Activated CD8-positive, alpha-beta memory T cell treated with anti-CD3 and anti-CD28 coated beads, Interleukin-2, amount 50 U/mL, for 24 hours (primary cell): ENCODE results near the gene MICAL2.
A peak's percentile ranks its signal among the peaks of the same experiment; 100 is the strongest.

ENCODE experiments used
- DNase-seq: peaks from one replicate; pipeline ENCODE4 v3.0.0-alpha.2; 2020; ENCODE audit errors: extremely low read depth

MICAL2 gene

DNA sequence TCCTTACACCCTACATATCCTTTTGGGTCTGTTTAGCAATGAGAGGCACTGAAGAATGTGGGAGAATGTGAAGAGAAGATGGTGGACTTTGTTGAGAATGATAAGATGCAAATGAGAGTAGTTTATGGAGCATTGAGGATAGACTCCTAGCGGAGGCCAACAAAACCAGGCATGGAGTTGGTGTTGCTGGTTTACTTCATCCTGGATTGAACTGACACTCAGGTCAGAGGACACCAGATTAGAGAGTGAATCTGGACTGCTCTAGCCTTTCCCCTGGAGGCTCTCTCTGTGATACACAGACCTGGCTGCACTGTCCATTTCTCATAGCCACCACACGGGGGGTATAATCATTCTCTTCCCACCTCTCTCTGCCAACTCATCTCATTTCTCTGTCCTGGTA lies 98.7 kb downstream of the MICAL2 start:
- no peak for DNase-seq

GRCh38 chr11:12210200-12210599 lies 99.8 kb downstream of the MICAL2 start:
- no peak for DNase-seq

DNA sequence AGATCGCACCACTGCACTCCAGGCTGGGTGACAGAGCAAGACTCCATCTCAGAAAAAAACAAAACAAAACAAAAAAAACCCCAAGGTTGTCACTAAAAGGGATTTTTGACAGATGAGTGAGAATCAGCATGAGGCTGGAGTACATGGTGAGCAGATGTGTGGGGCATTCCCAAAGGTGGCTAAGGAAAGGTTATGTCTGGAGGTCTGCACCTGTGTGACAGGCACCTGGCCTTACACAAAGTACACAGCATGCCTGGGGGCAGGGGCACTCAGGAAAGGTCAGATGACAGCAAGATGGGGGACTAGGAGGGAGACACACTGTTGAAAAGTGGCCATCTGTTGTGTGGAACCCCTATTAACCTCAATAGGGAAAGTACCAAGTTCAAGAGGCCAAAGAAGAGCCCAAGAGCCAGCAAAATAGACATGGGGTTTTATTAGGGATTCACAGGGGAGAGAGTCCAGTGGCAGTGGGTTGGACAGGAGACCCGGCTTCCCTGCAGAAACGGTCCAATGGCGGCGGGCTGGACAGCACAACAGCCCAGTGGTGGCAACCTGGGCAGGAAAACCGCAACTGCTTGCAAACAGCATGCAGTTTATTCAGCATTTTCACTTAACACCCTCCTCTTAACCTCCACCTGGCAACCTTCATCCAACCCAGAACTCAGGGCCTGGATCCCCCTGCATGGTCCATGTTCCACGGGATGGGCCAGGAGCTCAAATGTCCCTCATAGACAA lies 101.1 kb downstream of the MICAL2 start:
- DNase-seq = no peak

GRCh38 chr11:12212174-12212820 lies 101.9 kb downstream of the MICAL2 start:
- DNase-seq = no peak

DNA sequence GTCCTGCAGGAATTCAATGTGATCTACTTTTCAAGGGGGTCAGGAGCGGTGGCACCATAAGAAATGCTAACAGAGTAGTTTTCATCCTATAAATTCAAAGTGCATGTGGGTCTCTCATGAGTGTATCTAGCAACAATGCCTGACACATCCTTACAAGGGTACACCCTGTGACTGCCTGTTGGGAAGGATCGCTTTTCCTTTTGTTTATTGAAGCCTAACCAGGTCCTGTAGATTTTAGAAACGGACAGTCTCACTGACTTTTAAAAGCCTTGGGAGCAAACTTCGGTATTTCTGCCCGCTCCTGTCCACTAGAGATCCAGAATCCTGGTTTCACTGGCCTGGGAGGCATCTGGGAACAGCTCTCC lies 102.4 kb downstream of the MICAL2 start:
- no peak for DNase-seq

- DNase-seq = no peak
These were observed 103.5 kb downstream of the MICAL2 start for GRCh38 chr11:12213883-12214282.

GRCh38 chr11:12214751-12215150 lies 104.4 kb downstream of the MICAL2 start:
- DNase-seq = no peak

DNA sequence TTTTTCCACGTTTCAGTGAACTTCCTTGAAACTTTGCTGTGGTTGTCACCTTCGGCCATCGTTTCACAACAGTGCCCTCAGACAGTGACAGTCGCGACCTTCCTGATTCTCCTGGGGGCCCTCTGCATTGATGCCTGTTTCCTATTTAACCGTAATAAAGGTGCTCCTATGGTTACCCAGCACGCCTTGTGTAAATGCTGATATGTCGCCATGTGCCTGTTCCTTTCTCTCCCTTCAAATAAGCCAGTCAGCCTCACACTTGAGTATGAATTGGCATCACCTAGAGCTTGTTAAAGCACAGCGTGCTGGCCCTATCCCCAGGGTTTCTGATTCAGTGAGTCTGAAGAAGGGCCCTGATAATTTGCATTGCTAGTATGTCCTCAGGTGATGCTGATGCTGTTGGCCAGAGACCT lies 104.8 kb downstream of the MICAL2 start:
- DNase-seq = no peak

DNA sequence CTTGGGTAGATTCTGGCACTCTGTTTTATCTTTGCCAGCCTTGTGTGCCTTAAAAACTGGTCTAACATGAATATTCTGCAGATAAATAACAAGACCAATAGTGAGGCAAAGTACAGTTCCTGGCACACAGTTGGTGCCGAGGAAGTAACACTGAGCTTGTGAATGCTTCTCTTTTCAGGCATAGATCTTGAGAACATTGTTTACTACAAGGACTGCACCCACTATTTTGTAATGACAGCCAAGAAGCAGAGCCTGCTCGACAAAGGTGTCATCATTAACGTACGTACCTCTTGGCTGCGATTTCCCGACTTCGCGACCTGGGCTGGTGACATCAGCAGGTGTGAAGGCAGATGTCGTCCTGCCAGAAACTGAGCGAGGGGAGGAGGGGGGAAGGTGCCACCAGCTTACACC lies 105.7 kb downstream of the MICAL2 start:
- no peak for DNase-seq

DNA sequence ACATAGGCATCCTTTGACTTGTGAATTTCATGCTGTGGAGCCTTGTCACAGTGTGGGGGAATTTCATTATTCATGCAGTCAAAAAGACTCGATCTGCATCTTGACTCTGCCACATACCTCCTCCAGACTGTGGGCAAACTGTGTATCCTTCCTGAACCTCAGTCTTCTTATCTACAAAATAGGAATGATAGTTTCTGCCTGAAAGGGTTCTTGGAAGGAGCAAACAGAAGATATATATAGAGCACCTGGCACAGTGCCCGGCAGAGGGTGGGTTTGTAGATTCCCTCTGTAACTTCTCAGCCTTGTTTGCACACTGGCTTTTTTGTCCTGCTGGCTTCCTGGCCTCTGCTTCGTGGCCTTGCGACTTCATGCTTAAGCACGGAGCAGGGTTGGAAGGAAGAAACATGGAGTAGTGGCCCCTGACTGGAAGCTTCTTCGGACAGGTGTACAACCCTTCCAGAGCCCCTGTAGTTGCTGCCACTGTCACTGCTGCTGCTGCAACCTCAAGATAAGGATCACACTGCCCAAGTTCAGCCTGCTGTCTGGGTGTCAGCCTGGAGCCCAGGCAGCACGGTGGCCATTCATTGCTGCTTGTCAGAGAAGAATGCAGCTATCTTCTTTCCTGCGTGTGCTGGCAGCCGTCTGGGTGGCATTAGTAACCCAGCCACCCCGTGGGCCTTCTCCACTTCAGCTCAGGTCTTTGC lies 106.4 kb downstream of the MICAL2 start:
- no peak for DNase-seq

DNA sequence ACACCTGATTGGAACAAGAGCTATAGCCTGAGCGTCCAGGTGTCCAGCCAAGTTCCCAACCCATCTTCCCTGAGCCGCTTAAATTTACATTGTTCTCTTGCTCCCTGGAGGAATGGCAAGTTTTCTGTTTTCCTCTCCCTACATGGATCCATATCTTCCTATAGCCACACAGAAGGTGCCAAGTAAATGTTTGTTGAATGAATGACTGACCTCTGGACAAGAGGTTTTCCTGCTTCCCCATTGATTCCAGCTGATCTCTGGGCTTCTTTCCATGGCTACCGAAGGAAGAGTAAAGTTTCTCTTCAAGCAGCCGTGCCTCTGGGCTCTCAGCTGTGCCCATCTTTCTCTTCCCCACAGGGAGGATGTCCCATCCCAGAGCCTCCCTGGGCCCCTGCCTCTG lies 107.5 kb downstream of the MICAL2 start:
- DNase-seq = no peak

GRCh38 chr11:12218909-12219308 lies 108.5 kb downstream of the MICAL2 start:
- no peak for DNase-seq

DNA sequence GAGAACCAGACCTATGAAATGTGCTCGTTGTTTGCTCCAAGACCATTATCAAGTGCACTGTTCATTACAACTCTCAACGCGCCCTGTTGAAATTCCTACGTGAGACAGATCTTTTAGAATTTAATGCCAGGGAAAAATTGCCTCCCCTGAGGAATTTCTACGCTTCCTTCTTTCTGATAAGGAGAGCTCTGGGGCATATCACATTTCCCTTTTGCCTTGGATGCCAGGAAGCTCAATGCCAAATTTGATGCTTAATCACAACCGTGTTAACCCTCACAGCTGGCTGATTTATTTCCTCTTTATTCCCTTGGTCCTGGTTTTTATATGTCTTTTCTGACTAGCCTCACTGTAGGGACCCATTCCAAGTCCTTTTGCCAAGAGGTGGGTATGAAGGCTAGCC lies 109.4 kb downstream of the MICAL2 start:
- DNase-seq = no peak

GRCh38 chr11:12220305-12220704 lies 109.9 kb downstream of the MICAL2 start:
- no peak for DNase-seq

DNA sequence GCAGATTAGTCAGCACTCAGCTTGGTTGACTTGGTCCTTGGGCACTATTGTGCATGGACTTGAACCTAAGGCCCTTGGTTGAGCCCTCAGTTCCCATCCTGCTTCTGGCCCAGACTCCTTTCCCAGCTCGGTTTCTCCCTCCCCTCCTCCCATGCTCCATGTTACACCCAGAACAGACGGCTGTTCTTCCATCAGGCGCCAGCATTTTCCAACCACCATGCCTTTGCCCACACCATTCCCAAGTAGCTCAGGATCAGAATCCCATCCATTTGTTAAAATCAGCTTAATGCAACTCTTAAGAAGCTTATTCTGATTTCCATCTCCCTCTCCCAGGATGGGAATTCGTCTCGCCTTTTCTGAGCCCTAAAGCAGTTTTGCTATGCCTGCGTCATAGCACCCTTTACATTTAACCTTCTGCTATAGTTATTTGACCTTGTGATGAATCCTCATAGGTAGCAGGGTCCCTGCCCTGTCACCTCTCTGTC lies 110.7 kb downstream of the MICAL2 start:
- DNase-seq = no peak

- DNase-seq = no peak
These were observed 111.8 kb downstream of the MICAL2 start for GRCh38 chr11:12222055-12222792.

- no peak for DNase-seq
These were observed 113.6 kb downstream of the MICAL2 start for GRCh38 chr11:12223771-12224536.

- DNase-seq = peak; percentile 85
These were observed 114.1 kb downstream of the MICAL2 start for GRCh38 chr11:12224537-12224893.

DNA sequence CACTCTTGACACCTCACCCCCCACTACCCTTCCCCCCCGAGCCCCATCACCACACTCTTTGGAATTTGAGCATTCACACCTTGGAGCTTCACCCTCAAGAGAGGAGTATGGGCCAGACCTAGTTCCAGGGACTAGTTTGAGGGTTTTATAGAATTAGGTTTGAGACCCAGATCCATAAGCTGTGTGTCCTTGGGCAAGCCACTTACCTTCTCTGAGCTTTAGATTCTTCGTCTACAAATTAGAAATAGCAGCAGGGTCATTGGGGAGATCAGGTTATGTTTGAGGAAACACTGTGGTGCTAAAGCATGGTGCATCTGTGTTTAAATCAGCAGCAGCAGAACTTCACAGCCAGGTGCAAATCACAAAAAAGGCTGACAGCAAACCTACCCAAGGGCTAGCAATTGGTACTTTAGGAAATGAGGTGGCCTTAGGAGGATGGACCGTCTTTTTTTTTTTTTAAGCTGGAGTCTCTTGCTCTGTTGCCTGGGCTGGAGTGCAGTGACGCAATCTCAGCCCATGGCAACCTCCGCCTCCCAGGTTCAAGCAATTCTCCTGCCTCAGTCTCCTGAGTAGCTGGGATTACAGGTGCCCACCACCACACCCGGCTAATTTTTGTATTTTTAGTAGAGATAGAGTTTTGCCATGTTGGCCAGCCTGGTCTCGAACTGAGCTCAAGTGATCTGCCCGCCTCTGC lies 114.8 kb downstream of the MICAL2 start:
- DNase-seq = no peak

GRCh38 chr11:12226093-12226492 lies 115.7 kb downstream of the MICAL2 start:
- no peak for DNase-seq
